IgD-negative memory B cell (primary cell): ENCODE measurements around the gene PRR5. TPM values are rescaled to one million over a fixed set of nuclear protein-coding genes. Genes with fewer than 3 reads are reported as not detected.
A peak's percentile ranks its signal among the peaks of the same experiment; 100 is the strongest.
"Not testable (repeated sequence)": the region's sequence is repeated elsewhere in the genome, so short reads cannot be mapped to it uniquely, and the experiment has no call there.

ENCODE experiments used
- H3K27ac Mint-ChIP-seq, 3 donors: one replicate each; pipeline ENCODE4 v1.8.0; 2020 to 2022; ENCODE audit warnings: mild to moderate bottlenecking in 3 of 3, mixed read lengths in 3 of 3, moderate library complexity in 1 of 3
- H3K27me3 Mint-ChIP-seq: one replicate; pipeline ENCODE4 v1.8.0; 2021; ENCODE audit warnings: mixed read lengths
- H3K36me3 Mint-ChIP-seq: one replicate; pipeline ENCODE4 v1.8.0; 2020; ENCODE audit warnings: mild to moderate bottlenecking, mixed read lengths
- H3K4me1 Mint-ChIP-seq, 3 donors: one replicate each; pipeline ENCODE4 v1.8.0; 2020 to 2022; ENCODE audit warnings: mixed read lengths in 3 of 3, mild to moderate bottlenecking in 1 of 3
- H3K4me3 Mint-ChIP-seq, 4 donors: one replicate each; pipeline ENCODE4 v1.8.0; 2020 to 2022; ENCODE audit warnings: mild to moderate bottlenecking in 4 of 4, mixed read lengths in 4 of 4, moderate library complexity in 3 of 4
- H3K9me3 Mint-ChIP-seq, 3 donors: one replicate each; pipeline ENCODE4 v1.8.0; 2020 to 2021; ENCODE audit warnings: mixed read lengths in 3 of 3, mild to moderate bottlenecking in 1 of 3
- polyA plus RNA-seq: library from polyadenylated mRNA; unstranded; fragments of 300-500 nt; fragmentation: Illumina TruSeq; gene quantifications from one replicate; pipeline ENCODE4 v1.2.3, GENCODE V29; 2021

Gene PRR5
- polyA plus RNA-seq, 1 donor from 2014 or later: 40.3 TPM

GRCh38 chr22:44668190-44668885 is 33.7 kb upstream of the PRR5 start:
- peak overlapping the region in 2 of 3 donors; percentile 65 to 69 for H3K27ac Mint-ChIP-seq
- peaks cover 10 to 22% (median 19%) of the 10 kb centered on the region in 3 donors for H3K4me1 Mint-ChIP-seq
- no peaks in the 10 kb centered on the region for H3K9me3 Mint-ChIP-seq
- no peaks in the 10 kb centered on the region for H3K36me3 Mint-ChIP-seq
- H3K4me3 Mint-ChIP-seq: peak overlapping the region; percentile 68 to 88 (median 80)
- peaks cover 25% of the 10 kb centered on the region for H3K27me3 Mint-ChIP-seq

DNA sequence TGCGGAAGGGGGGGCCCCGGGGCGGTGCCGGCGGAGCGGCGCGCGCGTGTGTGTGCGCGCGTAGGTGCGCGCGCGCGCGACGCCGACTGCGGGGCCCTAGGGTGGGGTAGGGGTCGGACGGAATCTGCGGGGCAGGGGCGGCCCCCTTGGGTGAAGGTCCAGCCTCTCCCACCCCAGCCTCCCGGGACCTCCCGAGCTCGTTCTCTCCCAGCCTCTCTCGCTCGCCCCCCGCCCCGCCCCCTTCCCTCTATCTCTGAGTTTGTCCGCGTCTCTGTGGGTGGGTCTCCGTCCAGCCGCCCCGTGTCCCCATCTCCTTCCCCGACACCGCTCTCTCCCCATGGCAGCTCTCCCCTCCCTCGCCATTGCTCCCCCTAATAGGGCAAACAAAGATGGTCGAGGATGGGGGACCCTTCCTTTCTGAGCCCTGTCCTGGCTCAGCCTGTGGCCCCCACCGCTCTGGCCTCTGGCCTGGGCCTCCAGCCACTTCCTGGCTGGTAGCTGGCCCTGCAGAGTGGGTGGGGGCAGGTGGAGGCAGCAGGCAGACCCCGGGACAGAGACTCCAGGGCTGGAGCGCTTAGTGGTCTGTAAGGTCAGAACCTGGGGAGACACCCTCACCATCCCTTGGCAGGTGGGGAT is 33.0 kb upstream of the PRR5 start:
- H3K4me3 Mint-ChIP-seq: peak overlapping the region in 3 of 4 donors; percentile 63 to 85 (median 84)
- no peaks in the 10 kb centered on the region for H3K9me3 Mint-ChIP-seq
- no peaks in the 10 kb centered on the region for H3K36me3 Mint-ChIP-seq
- H3K27ac Mint-ChIP-seq: no peak overlapping the region
- H3K27me3 Mint-ChIP-seq: peaks cover 31% of the 10 kb centered on the region
- H3K4me1 Mint-ChIP-seq: peaks cover 7 to 20% (median 16%) of the 10 kb centered on the region in 3 donors

GRCh38 chr22:44669561-44669976 is 32.4 kb upstream of the PRR5 start:
- Mint-ChIP-seq H3K27me3 (peaks cover 32% of the 10 kb centered on the region), H3K4me1 (peaks cover 6 to 14% (median 14%) of the 10 kb centered on the region in 3 donors), H3K27ac (no peak overlapping the region), H3K36me3 (no peaks in the 10 kb centered on the region), H3K4me3 (peak overlapping the region in 3 of 4 donors; percentile 63 to 85 (median 84)), H3K9me3 (no peaks in the 10 kb centered on the region)

DNA sequence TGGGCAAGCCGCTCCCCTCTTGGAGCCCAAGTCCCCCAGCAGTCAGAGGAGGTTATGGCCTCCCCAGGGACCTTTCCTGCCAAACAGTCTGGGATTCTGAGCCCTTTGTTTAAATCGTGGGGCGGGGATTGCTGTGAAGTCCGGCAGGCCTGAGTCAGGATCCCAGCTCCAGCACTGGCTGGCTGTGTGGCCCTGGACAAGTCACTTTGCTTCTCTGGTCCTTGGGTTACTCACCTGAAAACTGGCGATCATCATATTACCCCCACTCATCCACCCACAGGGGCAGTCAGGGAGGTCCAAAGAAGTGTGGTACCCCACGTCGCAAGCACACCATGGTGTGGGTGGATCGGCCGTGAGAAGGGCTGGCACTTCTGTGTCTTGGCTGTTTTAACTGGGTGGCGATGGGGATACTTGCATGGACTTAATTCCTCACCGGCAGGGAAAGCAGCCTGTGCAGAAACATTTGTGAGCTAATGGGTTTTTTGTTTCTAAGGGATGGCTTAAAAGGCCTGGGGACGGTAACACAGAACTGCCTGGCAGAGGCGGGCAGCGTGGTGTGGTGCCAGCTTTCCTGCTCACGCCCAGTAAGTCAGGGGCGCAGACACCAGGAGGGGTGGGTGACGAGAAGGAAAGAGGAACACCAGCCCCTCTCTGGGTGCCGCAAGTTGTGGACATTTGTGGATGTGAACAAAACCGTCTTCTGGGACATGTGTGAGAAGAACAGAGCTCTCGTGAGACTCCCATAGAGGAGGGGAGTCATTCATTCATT is 31.6 kb upstream of the PRR5 start:
- no peaks in the 10 kb centered on the region for H3K36me3 Mint-ChIP-seq
- peak overlapping the region; percentile 60 to 87 (median 68) for H3K4me3 Mint-ChIP-seq
- H3K27ac Mint-ChIP-seq: no peak overlapping the region
- H3K27me3 Mint-ChIP-seq: peaks cover 29% of the 10 kb centered on the region
- H3K9me3 Mint-ChIP-seq: peaks cover 0 to 1% (median 0%) of the 10 kb centered on the region in 3 donors
- H3K4me1 Mint-ChIP-seq: peaks cover 6 to 8% (median 7%) of the 10 kb centered on the region in 3 donors

GRCh38 chr22:44671742-44672141 is 30.3 kb upstream of the PRR5 start:
- no peak overlapping the region for H3K27ac Mint-ChIP-seq
- no peak overlapping the region for H3K4me3 Mint-ChIP-seq

DNA sequence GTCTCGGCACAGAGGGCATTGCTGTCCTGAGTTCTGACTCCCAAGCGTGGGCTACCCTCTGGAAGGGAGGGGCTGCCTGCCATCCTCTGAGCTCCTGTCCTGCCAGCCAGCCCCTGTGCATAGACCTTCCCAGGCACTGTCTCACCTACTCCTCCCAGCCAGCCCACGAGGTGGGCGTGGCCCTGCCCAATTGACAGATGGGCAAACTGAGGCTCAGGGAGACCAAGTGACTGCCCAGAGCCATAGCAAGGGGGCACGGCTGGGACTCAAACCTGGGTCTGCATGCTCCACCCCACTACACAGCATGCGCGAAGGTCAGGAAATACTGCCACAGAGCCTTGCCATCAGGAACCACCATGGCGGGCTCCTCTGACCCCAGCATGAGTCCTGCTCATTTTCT is 29.4 kb upstream of the PRR5 start:
- Mint-ChIP-seq H3K27ac (no peak overlapping the region), H3K4me3 (no peak overlapping the region), H3K27me3 (peaks cover 36% of the 10 kb centered on the region), H3K4me1 (peaks cover 1 to 5% (median 5%) of the 10 kb centered on the region in 3 donors), H3K9me3 (peaks cover 0 to 2% (median 0%) of the 10 kb centered on the region in 3 donors), H3K36me3 (no peaks in the 10 kb centered on the region)

More at GRCh38 chr22:44671742-44672141, 30.3 kb upstream of the PRR5 start:
- Mint-ChIP-seq H3K9me3 (peaks cover 0 to 2% (median 0%) of the 10 kb centered on the region in 3 donors), H3K4me1 (peaks cover 5 to 7% (median 6%) of the 10 kb centered on the region in 3 donors), H3K27me3 (peaks cover 34% of the 10 kb centered on the region), H3K36me3 (no peaks in the 10 kb centered on the region)

GRCh38 chr22:44673406-44673805 is 28.6 kb upstream of the PRR5 start:
- H3K36me3 Mint-ChIP-seq: no peaks in the 10 kb centered on the region
- H3K27me3 Mint-ChIP-seq: peaks cover 36% of the 10 kb centered on the region
- peak overlapping the region in 1 of 4 donors; percentile 35 for H3K4me3 Mint-ChIP-seq
- peaks cover 0 to 3% (median 2%) of the 10 kb centered on the region in 3 donors for H3K4me1 Mint-ChIP-seq
- H3K9me3 Mint-ChIP-seq: peaks cover 0 to 2% (median 0%) of the 10 kb centered on the region in 3 donors
- no peak overlapping the region for H3K27ac Mint-ChIP-seq

GRCh38 chr22:44676066-44676440 is 26.0 kb upstream of the PRR5 start:
- not testable (repeated sequence) for H3K27ac Mint-ChIP-seq, H3K4me3 Mint-ChIP-seq, H3K4me1 Mint-ChIP-seq, H3K9me3 Mint-ChIP-seq, H3K36me3 Mint-ChIP-seq
- H3K27me3 Mint-ChIP-seq: peaks cover 31% of the 10 kb centered on the region

- Mint-ChIP-seq H3K9me3 (peaks cover 0 to 3% (median 0%) of the 10 kb centered on the region in 3 donors), H3K4me3 (peak overlapping the region in 3 of 4 donors; percentile 60 to 83 (median 69)), H3K36me3 (no peaks in the 10 kb centered on the region), H3K4me1 (peaks cover 3 to 6% (median 4%) of the 10 kb centered on the region in 3 donors), H3K27me3 (peaks cover 31% of the 10 kb centered on the region), H3K27ac (no peak overlapping the region)
These were observed 25.3 kb upstream of the PRR5 start for GRCh38 chr22:44676441-44677352.

- Mint-ChIP-seq H3K9me3 (peaks cover 0 to 3% (median 0%) of the 10 kb centered on the region in 3 donors), H3K27me3 (peaks cover 27% of the 10 kb centered on the region), H3K27ac (no peak overlapping the region), H3K4me3 (peak overlapping the region in 3 of 4 donors; percentile 60 to 83 (median 69)), H3K36me3 (no peaks in the 10 kb centered on the region), H3K4me1 (peaks cover 3 to 9% (median 6%) of the 10 kb centered on the region in 3 donors)
These were observed 24.6 kb upstream of the PRR5 start for GRCh38 chr22:44677353-44677840.

GRCh38 chr22:44677871-44678555 is 24.0 kb upstream of the PRR5 start:
- peaks cover 2% of the 10 kb centered on the region for H3K36me3 Mint-ChIP-seq
- peaks cover 3 to 9% (median 6%) of the 10 kb centered on the region in 3 donors for H3K4me1 Mint-ChIP-seq
- peak overlapping the region in 1 of 4 donors; percentile 82 for H3K4me3 Mint-ChIP-seq
- peaks cover 25% of the 10 kb centered on the region for H3K27me3 Mint-ChIP-seq
- peaks cover 0 to 3% (median 0%) of the 10 kb centered on the region in 3 donors for H3K9me3 Mint-ChIP-seq
- H3K27ac Mint-ChIP-seq: no peak overlapping the region

DNA sequence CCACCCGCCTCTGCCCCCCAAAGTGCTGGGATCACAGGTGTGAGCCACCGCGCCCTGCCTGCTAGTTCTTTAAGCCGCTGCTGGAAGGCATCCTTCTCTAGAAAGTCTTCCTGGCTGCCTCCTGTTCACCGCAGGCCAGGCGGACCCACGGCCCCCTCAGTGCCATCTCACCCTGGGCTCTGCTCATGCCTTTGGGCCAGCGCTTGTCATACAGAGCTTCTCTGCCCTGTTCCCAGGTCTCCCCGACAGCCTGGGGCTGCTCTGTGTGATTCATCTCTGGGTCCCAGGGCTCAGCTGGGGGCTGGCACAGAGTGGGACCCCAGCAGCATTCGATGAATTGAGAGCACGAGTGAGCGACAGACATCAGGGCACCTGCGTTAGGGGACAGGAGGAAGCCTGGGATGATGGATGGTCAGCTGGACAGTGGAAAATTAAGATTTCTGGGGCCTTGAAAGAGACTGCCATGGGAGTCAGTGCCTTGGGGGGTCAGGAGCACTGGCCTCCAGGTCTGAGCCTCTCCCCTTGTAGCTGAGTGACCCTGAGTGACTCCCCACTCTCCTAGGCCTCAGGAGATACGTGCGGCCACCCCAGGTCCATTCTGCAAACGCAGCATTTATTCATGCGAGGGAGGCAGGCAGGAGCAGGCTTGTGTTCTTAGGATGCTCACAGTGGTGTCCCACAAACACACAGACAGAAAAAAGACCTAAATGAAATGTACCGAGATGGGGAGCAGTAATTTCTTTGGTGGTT is 23.3 kb upstream of the PRR5 start:
- Mint-ChIP-seq H3K9me3 (peaks cover 0 to 3% (median 0%) of the 10 kb centered on the region in 3 donors), H3K4me3 (peak overlapping the region in 1 of 4 donors; percentile 82), H3K36me3 (peaks cover 2% of the 10 kb centered on the region), H3K27me3 (peaks cover 21% of the 10 kb centered on the region), H3K27ac (peak overlapping the region in 1 of 3 donors; percentile 53), H3K4me1 (peaks cover 3 to 13% (median 6%) of the 10 kb centered on the region in 3 donors)

DNA sequence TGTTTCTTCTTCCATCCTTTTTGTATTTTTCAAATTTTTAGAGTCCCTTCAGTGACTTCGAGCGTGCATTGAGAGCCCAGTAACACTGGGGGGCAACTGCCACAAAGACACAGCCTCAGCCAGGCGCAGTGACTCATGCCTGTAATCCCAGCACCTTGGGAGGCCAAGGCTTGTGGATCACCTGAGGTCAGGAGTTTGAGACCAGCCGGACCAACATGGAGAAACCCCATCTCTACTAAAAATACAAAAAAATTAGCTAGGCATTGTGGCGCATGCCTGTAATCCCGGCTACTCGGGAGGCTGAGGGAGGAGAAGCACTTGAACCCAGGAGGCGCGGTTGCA is 22.7 kb upstream of the PRR5 start:
- H3K36me3 Mint-ChIP-seq, H3K27ac Mint-ChIP-seq, H3K9me3 Mint-ChIP-seq, H3K4me3 Mint-ChIP-seq: not testable (repeated sequence)
- H3K4me1 Mint-ChIP-seq: peaks cover 3 to 17% (median 6%) of the 10 kb centered on the region in 3 donors
- peaks cover 18% of the 10 kb centered on the region for H3K27me3 Mint-ChIP-seq
